Kidney (tissue), 14 donors: ENCODE data around the gene TMED4. TPM values are rescaled to one million over a fixed set of nuclear protein-coding genes. Genes with fewer than 3 reads are reported as not detected.

Experiments used
- DNase-seq, 5 donors: peaks; one replicate each; pipeline ENCODE4 v3.0.0-alpha.2; 2013 to 2020
- FAIRE-seq: peaks from 2 replicates; lab custom pipeline; 2012; peaks lifted over from hg19 to GRCh38; lab: Jason Lieb, UNC
- H3K27ac ChIP-seq, 2 donors: one replicate each; pipeline ENCODE4 v1.7.0; 2013; ENCODE audit warnings: low read depth in 2 of 2, low read length in 2 of 2, inconsistent platforms in 1 of 2
- H3K27me3 ChIP-seq: one replicate; pipeline ENCODE4 v1.7.1; 2013; ENCODE audit warnings: low read length, inconsistent platforms; ENCODE audit not compliant: control insufficient read depth, insufficient read depth
- H3K36me3 ChIP-seq, 3 donors: one replicate each; pipeline versions ENCODE4 v1.7.0 to v1.7.1; 2013; ENCODE audit warnings: low read length in 3 of 3, control low read depth in 1 of 3, inconsistent platforms in 1 of 3; ENCODE audit not compliant: insufficient read depth in 3 of 3, control insufficient read depth in 2 of 3
- H3K4me1 ChIP-seq, 3 donors: one replicate each; pipeline versions ENCODE4 v1.7.0 to v1.7.1; 2013; ENCODE audit warnings: low read length in 3 of 3, inconsistent platforms in 1 of 3, low read depth in 1 of 3; ENCODE audit not compliant: control insufficient read depth in 2 of 3, insufficient read depth in 2 of 3
- H3K4me3 ChIP-seq, 3 donors: one replicate each; pipeline versions ENCODE4 v1.7.0 to v1.8.1; 2013; ENCODE audit warnings: low read length in 3 of 3, control low read depth in 1 of 3, inconsistent platforms in 1 of 3
- H3K9ac ChIP-seq, 3 donors: one replicate each; pipeline versions ENCODE4 v1.7.0 to v1.7.1; 2013; ENCODE audit warnings: low read length in 3 of 3, control low read depth in 1 of 3, inconsistent platforms in 1 of 3
- H3K9me3 ChIP-seq, 3 donors: one replicate each; pipeline versions ENCODE4 v1.7.0 to v1.7.1; 2013; ENCODE audit warnings: low read length in 3 of 3, control low read depth in 1 of 3, inconsistent platforms in 1 of 3; ENCODE audit not compliant: control insufficient read depth in 2 of 3, insufficient read depth in 1 of 3
- intact Hi-C: fragments of 100-400 bp; cut with DNase I; formaldehyde crosslinking; loops from one replicate; pipeline ENCODE4 v1.11.1; 2022
- polyA plus RNA-seq: library from polyadenylated mRNA; stranded (reverse); fragments of 350-450 nt; fragmentation: Illumina TruSeq; extraction: RNeasy Lipid Tissue Mini Kit (QIAGEN cat#74804); gene quantifications from one replicate; pipeline ENCODE4 v1.2.3, GENCODE V29; 2014; ENCODE audit warnings: low read depth, low replicate concordance; ENCODE audit not compliant: insufficient read depth
- total RNA-seq: library from RNA; stranded (reverse); fragmentation: NEBNext Ultra II Directional; extraction: Animal tissue kit (Norgen Biotek cat#: 25700); gene quantifications from one replicate; pipeline ENCODE4 v1.2.1, GENCODE V29; 2021
- TF ChIP-seq, protein P1 (sequence below): IDR thresholded peaks from 3 replicates; pipeline ENCODE4 v1.5.1; 2012; ENCODE audit warnings: mild to moderate bottlenecking, moderate library complexity, borderline replicate concordance; ENCODE audit not compliant: insufficient read depth; ENCODE audit errors: extremely low read depth
- donor health status: control.
- donor health status: control.
- donor health status: control.
- donor health status: control.
- donor health status: control.
- donor health status: DM: yes; HTN: yes; CAD: no.
- donor health status: Normal renal cell carcinoma (clear cell type).

Gene TMED4
- total and polyA plus RNA-seq, 2 donors from 2014 or later, result 105 to 138 TPM

DNA sequence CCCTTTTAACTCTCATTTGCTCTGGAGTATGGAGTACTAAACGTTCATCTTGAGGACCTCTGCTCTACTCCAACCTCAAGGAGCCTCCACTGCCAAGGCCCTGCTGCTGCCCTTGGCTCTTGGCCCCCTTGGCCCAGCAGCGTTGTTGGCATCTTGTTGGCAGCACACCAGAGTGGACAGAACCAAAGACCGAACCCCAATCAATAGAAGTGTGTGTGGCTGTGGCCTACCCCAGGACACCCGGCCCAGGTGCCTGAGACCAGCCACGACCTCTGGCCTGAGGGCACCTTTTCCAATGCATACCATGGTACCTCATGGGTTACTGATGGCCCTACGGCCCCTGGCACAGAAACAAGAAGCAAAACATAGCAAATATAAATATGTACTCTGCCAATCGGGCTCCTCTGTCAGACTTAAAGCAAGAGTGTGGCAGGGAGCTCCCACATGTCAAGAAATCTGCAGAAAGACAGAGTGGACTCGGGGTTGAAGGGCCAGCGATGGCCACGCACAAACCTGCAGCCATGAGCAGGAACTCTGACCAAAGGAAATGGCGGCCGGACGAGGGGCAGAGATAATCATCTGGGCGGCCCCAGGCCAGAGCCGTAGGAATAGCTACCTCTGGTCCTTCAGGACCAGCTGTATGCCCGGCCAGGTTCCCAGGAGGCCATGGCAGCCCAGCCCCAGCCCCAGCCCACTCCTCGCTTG is 43.8 kb downstream of the TMED4 start:
- H3K9me3 ChIP-seq, result no peaks in the 10 kb centered on the region
- H3K9ac ChIP-seq, result no peak overlapping the region
- FAIRE-seq, result no peak
- no peak for DNase-seq
- H3K36me3 ChIP-seq, result no peaks in the 10 kb centered on the region
- H3K4me1 ChIP-seq, result no peaks in the 10 kb centered on the region
- H3K27ac ChIP-seq, result no peak overlapping the region
- TF ChIP-seq, protein P1, sequence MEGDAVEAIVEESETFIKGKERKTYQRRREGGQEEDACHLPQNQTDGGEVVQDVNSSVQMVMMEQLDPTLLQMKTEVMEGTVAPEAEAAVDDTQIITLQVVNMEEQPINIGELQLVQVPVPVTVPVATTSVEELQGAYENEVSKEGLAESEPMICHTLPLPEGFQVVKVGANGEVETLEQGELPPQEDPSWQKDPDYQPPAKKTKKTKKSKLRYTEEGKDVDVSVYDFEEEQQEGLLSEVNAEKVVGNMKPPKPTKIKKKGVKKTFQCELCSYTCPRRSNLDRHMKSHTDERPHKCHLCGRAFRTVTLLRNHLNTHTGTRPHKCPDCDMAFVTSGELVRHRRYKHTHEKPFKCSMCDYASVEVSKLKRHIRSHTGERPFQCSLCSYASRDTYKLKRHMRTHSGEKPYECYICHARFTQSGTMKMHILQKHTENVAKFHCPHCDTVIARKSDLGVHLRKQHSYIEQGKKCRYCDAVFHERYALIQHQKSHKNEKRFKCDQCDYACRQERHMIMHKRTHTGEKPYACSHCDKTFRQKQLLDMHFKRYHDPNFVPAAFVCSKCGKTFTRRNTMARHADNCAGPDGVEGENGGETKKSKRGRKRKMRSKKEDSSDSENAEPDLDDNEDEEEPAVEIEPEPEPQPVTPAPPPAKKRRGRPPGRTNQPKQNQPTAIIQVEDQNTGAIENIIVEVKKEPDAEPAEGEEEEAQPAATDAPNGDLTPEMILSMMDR, result no peak
- H3K4me3 ChIP-seq, result no peak overlapping the region
- intact Hi-C loops, result no loop called here
- no peaks in the 10 kb centered on the region for H3K27me3 ChIP-seq

DNA sequence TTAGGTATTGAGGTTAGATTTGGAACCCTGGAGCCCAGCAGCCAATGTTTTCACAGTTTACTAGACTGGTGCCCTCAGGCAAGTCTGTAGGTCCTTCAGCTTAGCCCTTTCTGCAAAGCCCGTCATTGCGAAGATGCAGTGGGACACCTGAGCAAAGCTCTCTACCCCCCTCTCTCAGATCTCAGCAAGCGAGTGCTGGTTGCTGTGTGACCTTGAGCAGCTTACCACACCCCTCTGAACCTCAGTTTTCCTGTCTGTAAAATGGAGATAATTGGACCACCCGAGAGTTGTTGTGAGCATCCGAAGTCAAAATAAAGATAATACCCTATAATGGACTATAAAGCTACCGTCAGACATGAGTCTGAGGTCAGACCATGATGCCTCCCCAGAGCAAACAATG is 44.6 kb downstream of the TMED4 start:
- Histone ChIP-seq H3K9ac (no peak overlapping the region), H3K4me3 (no peak overlapping the region), H3K27ac (no peak overlapping the region), H3K36me3 (no peaks in the 10 kb centered on the region), H3K27me3 (no peaks in the 10 kb centered on the region), H3K9me3 (no peaks in the 10 kb centered on the region), H3K4me1 (no peaks in the 10 kb centered on the region)
- no peak for DNase-seq
- FAIRE-seq, result no peak
- TF ChIP-seq, protein P1, result no peak
- intact Hi-C loops, result no loop called here

DNA sequence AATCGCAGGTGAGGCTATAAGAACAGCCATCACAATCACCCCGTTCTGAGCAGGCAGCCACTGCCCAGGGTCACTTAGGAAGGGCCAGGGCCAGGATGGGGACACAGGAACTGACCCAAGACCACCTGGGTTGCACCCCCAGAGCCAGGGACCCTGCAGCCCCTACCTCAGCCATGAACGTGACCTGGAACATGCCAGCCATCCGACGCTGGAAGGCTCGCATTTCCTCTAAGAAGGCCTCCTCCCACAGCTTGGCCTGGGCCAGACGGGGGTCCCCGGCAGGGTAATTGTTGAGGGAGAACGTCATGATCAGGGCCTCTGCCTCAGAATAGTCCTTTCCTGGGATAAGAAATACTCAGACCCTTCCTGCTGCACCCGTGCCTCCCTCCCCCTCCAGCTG is 45.9 kb downstream of the TMED4 start:
- Histone ChIP-seq H3K36me3 (no peaks in the 10 kb centered on the region), H3K4me1 (no peaks in the 10 kb centered on the region), H3K27me3 (no peaks in the 10 kb centered on the region), H3K9me3 (no peaks in the 10 kb centered on the region), H3K27ac (no peak overlapping the region), H3K9ac (no peak overlapping the region), H3K4me3 (no peak overlapping the region)
- no peak for FAIRE-seq
- intact Hi-C loops, result no loop called here
- TF ChIP-seq, protein P1, result no peak
- no peak for DNase-seq
